ENCODE measurements around the gene SEC22C. TPM values are rescaled to one million over a fixed set of nuclear protein-coding genes. Genes with fewer than 3 reads are reported as not detected.

The SEC22C gene
- total RNA-seq, 2 donors from 2014 or later, result 35.2 to 38.4 TPM

GRCh38 chr3:42507252-42507651 is 74.5 kb downstream of the SEC22C start:
- Mint-ChIP-seq H3K4me1 (peaks cover 26% of the 10 kb centered on the region), H3K36me3 (ENCODE audit: low read depth) (no peaks in the 10 kb centered on the region), H3K9me3 (no peaks in the 10 kb centered on the region), H3K4me3 (no peak overlapping the region), H3K27me3 (ENCODE audit: insufficient read depth) (peaks cover 14% of the 10 kb centered on the region), H3K27ac (no peak overlapping the region)
- TF ChIP-seq CTCF (conservative IDR thresholded peaks at IDR 0.05), result peak; percentile 33
- Histone ChIP-seq H3K4me3 (ENCODE audit: low read length) (no peak overlapping the region), H3K27ac (ENCODE audit: low read depth, low read length) (no peak overlapping the region), H3K36me3 (ENCODE audit: control insufficient read depth, insufficient read depth, low read length) (no peaks in the 10 kb centered on the region), H3K4me1 (ENCODE audit: control insufficient read depth, insufficient read depth, low read length) (peaks cover 3% of the 10 kb centered on the region), H3K9me3 (ENCODE audit: control insufficient read depth, low read length) (no peaks in the 10 kb centered on the region), H3K9ac (ENCODE audit: extremely low read depth, low read length, poor library complexity, severe bottlenecking) (no peak overlapping the region), H3K27me3 (ENCODE audit: control insufficient read depth, insufficient read depth, low read length, poor library complexity, severe bottlenecking) (peaks cover 11% of the 10 kb centered on the region)
- WGBS, 2 experiments (ENCODE audit: insufficient coverage in 1 of 2, insufficient read length in 1 of 2), result 59 to 61% methylated on average over 2 to 7 of the region's 7 CpGs
- DNase-seq, result peak; percentile 81

- no peak overlapping the region for H3K9ac ChIP-seq (ENCODE audit: extremely low read depth, low read length, poor library complexity, severe bottlenecking)
- peaks cover 21% of the 10 kb centered on the region for H3K27me3 Mint-ChIP-seq (ENCODE audit: insufficient read depth)
- H3K27ac ChIP-seq (ENCODE audit: low read depth, low read length), result no peak overlapping the region
- 90 to 92% methylated on average over 2 to 4 of the region's 4 CpGs for WGBS, 2 experiments (ENCODE audit: insufficient coverage in 1 of 2, insufficient read length in 1 of 2)
- TF ChIP-seq CTCF (conservative IDR thresholded peaks at IDR 0.05), result no peak
- H3K4me3 Mint-ChIP-seq, result no peak overlapping the region
- H3K9me3 Mint-ChIP-seq, result no peaks in the 10 kb centered on the region
- H3K4me3 ChIP-seq (ENCODE audit: low read length), result no peak overlapping the region
- DNase-seq, result peak; percentile 36
- H3K36me3 ChIP-seq (ENCODE audit: control insufficient read depth, insufficient read depth, low read length), result no peaks in the 10 kb centered on the region
- H3K27me3 ChIP-seq (ENCODE audit: control insufficient read depth, insufficient read depth, low read length, poor library complexity, severe bottlenecking), result peaks cover 24% of the 10 kb centered on the region
- no peaks in the 10 kb centered on the region for H3K36me3 Mint-ChIP-seq (ENCODE audit: low read depth)
- H3K9me3 ChIP-seq (ENCODE audit: control insufficient read depth, low read length), result no peaks in the 10 kb centered on the region
- peaks cover 3% of the 10 kb centered on the region for H3K4me1 ChIP-seq (ENCODE audit: control insufficient read depth, insufficient read depth, low read length)
- H3K27ac Mint-ChIP-seq, result no peak overlapping the region
- H3K4me1 Mint-ChIP-seq, result peaks cover 31% of the 10 kb centered on the region
Measured at GRCh38 chr3:42505849-42506410, 75.8 kb downstream of the SEC22C start.

GRCh38 chr3:42505128-42505848 is 76.5 kb downstream of the SEC22C start:
- 88 to 92% methylated on average over 4 to 6 of the region's 6 CpGs for WGBS, 2 experiments (ENCODE audit: insufficient coverage in 1 of 2, insufficient read length in 1 of 2)
- peaks cover 30% of the 10 kb centered on the region for H3K27me3 ChIP-seq (ENCODE audit: control insufficient read depth, insufficient read depth, low read length, poor library complexity, severe bottlenecking)
- no peak for TF ChIP-seq CTCF (conservative IDR thresholded peaks at IDR 0.05)

More at GRCh38 chr3:42505128-42505848, 76.5 kb downstream of the SEC22C start:
- H3K36me3 ChIP-seq (ENCODE audit: control insufficient read depth, insufficient read depth, low read length), result no peaks in the 10 kb centered on the region
- no peak overlapping the region for H3K4me3 ChIP-seq (ENCODE audit: low read length)
- H3K36me3 Mint-ChIP-seq (ENCODE audit: low read depth), result no peaks in the 10 kb centered on the region
- H3K4me3 Mint-ChIP-seq, result no peak overlapping the region
- H3K9me3 Mint-ChIP-seq, result no peaks in the 10 kb centered on the region
- H3K27ac ChIP-seq (ENCODE audit: low read depth, low read length), result no peak overlapping the region
- peaks cover 27% of the 10 kb centered on the region for H3K27me3 Mint-ChIP-seq (ENCODE audit: insufficient read depth)
- no peaks in the 10 kb centered on the region for H3K9me3 ChIP-seq (ENCODE audit: control insufficient read depth, low read length)
- H3K9ac ChIP-seq (ENCODE audit: extremely low read depth, low read length, poor library complexity, severe bottlenecking), result no peak overlapping the region
- DNase-seq, result peak; percentile 50
- H3K4me1 ChIP-seq (ENCODE audit: control insufficient read depth, insufficient read depth, low read length), result peaks cover 3% of the 10 kb centered on the region
- H3K27ac Mint-ChIP-seq, result no peak overlapping the region
- peaks cover 34% of the 10 kb centered on the region for H3K4me1 Mint-ChIP-seq

Measured in endodermal cell (in vitro differentiated cells).